Measurements from ENCODE around the gene TPH2. TPM values are rescaled to one million over a fixed set of nuclear protein-coding genes. Genes with fewer than 3 reads are reported as not detected.

TPH2 gene
- total RNA-seq, 1 experiment from 2014 or later, result 0.83 TPM

DNA sequence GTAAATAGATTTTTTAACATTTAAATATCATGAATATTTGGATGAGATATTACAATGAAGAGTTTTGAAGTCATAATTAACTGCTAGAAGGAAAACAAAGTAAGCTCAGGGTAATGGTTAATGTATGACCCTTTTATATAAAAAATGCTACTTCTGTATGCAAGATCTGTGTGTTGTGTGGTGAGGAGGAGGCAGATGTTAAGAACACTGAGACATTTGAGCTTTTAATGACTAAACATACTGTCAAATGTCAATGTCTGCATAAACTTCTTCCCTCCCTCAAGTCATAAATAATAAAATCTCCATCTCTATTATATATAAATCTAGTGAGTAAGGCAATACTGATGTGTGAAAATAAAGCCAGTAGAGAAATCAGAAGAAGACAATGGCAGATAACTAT, 1.4 kb downstream of the TPH2 start:
- TF ChIP-seq ZNF671 (CRISPR knock-in tag; IDR thresholded peaks at IDR 0.05) (no peak), SMAD3 (CRISPR knock-in tag; IDR thresholded peaks at IDR 0.05; ENCODE audit: borderline replicate concordance) (no peak), ZNF396 (CRISPR knock-in tag; IDR thresholded peaks at IDR 0.05; ENCODE audit: borderline replicate concordance) (no peak)
- TF ChIP-seq, protein P1, sequence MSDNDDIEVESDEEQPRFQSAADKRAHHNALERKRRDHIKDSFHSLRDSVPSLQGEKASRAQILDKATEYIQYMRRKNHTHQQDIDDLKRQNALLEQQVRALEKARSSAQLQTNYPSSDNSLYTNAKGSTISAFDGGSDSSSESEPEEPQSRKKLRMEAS (CRISPR knock-in tag; IDR thresholded peaks at IDR 0.05), result no peak
- DNase-seq (ENCODE audit: low spot score), result no peak
- Mint-ChIP-seq H3K36me3 (no peaks in the 10 kb centered on the region), H3K4me1 (peaks cover 46% of the 10 kb centered on the region), H3K4me3 (no peak overlapping the region), H3K27ac (no peak overlapping the region), H3K27me3 (ENCODE audit: low read depth) (no peaks in the 10 kb centered on the region), H3K9me3 (no peaks in the 10 kb centered on the region)
- POLR2A ChIA-PET, result no interaction called here
- no peak for ATAC-seq
- CTCF ChIA-PET, result interaction anchor here (1.7 to 2.5 kb wide), 2 partner anchors 94 to 193 kb away, joined by 4 to 6 read pairs; no protein-coding TSS in a partner anchor

DNA sequence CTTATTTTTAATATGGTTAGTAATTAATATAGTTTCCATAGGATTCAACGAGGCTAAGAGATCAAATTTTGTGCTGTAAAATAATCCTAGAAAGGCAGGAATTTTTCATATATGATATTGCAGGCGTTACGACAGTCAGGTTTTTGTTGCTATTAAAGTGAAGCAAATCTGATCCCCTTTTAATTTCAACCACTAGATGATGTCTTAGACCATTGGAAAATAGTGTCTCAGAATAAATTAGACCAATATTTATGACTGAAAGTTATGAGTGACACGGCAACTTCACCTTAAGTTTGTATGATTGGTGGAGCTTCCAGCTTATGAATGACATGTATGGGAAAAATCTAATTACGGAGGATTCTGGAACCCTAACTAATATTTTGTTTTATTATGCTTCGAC, 2.5 kb downstream of the TPH2 start:
- ATAC-seq, result no peak
- Mint-ChIP-seq H3K4me3 (no peak overlapping the region), H3K4me1 (peaks cover 57% of the 10 kb centered on the region), H3K27ac (no peak overlapping the region), H3K36me3 (no peaks in the 10 kb centered on the region), H3K9me3 (no peaks in the 10 kb centered on the region), H3K27me3 (ENCODE audit: low read depth) (no peaks in the 10 kb centered on the region)
- DNase-seq (ENCODE audit: low spot score), result no peak
- ChIA-PET CTCF (interaction anchor here (1.2 to 2.5 kb wide), 3 partner anchors 95 to 194 kb away, joined by 3 to 6 read pairs (median 4); no protein-coding TSS in a partner anchor), POLR2A (no interaction called here)
- no peak for TF ChIP-seq GTF2I (CRISPR knock-in tag; conservative IDR thresholded peaks at IDR 0.05)
- TF ChIP-seq, protein P2, sequence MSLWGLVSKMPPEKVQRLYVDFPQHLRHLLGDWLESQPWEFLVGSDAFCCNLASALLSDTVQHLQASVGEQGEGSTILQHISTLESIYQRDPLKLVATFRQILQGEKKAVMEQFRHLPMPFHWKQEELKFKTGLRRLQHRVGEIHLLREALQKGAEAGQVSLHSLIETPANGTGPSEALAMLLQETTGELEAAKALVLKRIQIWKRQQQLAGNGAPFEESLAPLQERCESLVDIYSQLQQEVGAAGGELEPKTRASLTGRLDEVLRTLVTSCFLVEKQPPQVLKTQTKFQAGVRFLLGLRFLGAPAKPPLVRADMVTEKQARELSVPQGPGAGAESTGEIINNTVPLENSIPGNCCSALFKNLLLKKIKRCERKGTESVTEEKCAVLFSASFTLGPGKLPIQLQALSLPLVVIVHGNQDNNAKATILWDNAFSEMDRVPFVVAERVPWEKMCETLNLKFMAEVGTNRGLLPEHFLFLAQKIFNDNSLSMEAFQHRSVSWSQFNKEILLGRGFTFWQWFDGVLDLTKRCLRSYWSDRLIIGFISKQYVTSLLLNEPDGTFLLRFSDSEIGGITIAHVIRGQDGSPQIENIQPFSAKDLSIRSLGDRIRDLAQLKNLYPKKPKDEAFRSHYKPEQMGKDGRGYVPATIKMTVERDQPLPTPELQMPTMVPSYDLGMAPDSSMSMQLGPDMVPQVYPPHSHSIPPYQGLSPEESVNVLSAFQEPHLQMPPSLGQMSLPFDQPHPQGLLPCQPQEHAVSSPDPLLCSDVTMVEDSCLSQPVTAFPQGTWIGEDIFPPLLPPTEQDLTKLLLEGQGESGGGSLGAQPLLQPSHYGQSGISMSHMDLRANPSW (CRISPR knock-in tag; conservative IDR thresholded peaks at IDR 0.05; ENCODE audit: low read depth), result no peak
- TF ChIP-seq, protein P3, sequence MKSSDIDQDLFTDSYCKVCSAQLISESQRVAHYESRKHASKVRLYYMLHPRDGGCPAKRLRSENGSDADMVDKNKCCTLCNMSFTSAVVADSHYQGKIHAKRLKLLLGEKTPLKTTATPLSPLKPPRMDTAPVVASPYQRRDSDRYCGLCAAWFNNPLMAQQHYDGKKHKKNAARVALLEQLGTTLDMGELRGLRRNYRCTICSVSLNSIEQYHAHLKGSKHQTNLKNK (CRISPR knock-in tag; IDR thresholded peaks at IDR 0.05), result no peak
- no peak for TF ChIP-seq FOXK1 (CRISPR knock-in tag; IDR thresholded peaks at IDR 0.05)
- no peak for TF ChIP-seq ZNF671 (CRISPR knock-in tag; IDR thresholded peaks at IDR 0.05)
- TF ChIP-seq, protein P4, sequence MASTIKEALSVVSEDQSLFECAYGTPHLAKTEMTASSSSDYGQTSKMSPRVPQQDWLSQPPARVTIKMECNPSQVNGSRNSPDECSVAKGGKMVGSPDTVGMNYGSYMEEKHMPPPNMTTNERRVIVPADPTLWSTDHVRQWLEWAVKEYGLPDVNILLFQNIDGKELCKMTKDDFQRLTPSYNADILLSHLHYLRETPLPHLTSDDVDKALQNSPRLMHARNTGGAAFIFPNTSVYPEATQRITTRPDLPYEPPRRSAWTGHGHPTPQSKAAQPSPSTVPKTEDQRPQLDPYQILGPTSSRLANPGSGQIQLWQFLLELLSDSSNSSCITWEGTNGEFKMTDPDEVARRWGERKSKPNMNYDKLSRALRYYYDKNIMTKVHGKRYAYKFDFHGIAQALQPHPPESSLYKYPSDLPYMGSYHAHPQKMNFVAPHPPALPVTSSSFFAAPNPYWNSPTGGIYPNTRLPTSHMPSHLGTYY (CRISPR knock-in tag; IDR thresholded peaks at IDR 0.05), result no peak
- no peak for TF ChIP-seq SMAD4 (CRISPR knock-in tag; IDR thresholded peaks at IDR 0.05)
- TF ChIP-seq TEAD4 (CRISPR knock-in tag; IDR thresholded peaks at IDR 0.05), result no peak
- no peak for TF ChIP-seq NFE2L1 (CRISPR knock-in tag; IDR thresholded peaks at IDR 0.05)
- TF ChIP-seq NR3C1 (CRISPR knock-in tag; conservative IDR thresholded peaks at IDR 0.05; ENCODE audit: low read depth), result no peak
- TF ChIP-seq, protein P5, sequence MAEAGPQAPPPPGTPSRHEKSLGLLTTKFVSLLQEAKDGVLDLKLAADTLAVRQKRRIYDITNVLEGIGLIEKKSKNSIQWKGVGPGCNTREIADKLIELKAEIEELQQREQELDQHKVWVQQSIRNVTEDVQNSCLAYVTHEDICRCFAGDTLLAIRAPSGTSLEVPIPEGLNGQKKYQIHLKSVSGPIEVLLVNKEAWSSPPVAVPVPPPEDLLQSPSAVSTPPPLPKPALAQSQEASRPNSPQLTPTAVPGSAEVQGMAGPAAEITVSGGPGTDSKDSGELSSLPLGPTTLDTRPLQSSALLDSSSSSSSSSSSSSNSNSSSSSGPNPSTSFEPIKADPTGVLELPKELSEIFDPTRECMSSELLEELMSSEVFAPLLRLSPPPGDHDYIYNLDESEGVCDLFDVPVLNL (CRISPR knock-in tag; IDR thresholded peaks at IDR 0.05; ENCODE audit: borderline replicate concordance, low read depth), result no peak
- no peak for TF ChIP-seq NFATC4 (CRISPR knock-in tag; IDR thresholded peaks at IDR 0.05)
- no peak for TF ChIP-seq NR2C2 (CRISPR knock-in tag; IDR thresholded peaks at IDR 0.05)
- TF ChIP-seq CREB1 (CRISPR knock-in tag; IDR thresholded peaks at IDR 0.05), result no peak
- TF ChIP-seq, protein P6, sequence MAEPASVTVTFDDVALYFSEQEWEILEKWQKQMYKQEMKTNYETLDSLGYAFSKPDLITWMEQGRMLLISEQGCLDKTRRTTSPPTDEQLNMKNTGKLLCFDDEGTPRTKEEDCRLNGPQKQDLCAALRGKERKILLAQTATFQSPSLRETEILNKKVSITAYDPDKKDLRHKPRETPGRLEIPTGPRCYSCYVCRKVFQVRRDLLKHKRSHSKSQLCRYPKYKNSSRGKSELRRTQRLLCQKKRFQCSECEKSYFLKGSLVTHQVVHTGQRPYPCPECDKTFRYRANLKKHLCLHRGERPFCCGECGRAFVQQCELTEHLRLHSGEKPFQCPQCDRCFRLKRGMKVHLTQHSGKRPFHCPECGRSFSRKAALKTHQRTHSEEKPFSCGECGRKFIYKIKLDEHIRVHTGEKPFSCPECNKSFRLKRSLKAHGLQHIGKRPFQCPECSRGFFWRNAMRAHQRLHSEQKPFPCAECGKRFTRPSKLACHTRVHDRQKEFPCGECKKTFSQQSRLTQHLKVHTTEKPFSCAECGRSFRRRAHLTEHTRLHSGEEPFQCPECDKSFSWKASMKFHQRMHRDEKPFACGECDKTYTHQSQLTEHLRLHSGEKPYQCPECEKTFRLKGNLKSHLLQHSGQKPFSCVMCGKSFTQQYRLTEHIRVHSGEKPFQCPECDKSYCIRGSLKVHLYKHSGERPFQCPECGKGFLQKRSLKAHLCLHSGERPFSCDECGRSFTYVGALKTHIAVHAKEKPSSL (CRISPR knock-in tag; conservative IDR thresholded peaks at IDR 0.05), result no peak
- TF ChIP-seq TP53 (CRISPR knock-in tag; IDR thresholded peaks at IDR 0.05), result no peak
- TF ChIP-seq, protein P7, sequence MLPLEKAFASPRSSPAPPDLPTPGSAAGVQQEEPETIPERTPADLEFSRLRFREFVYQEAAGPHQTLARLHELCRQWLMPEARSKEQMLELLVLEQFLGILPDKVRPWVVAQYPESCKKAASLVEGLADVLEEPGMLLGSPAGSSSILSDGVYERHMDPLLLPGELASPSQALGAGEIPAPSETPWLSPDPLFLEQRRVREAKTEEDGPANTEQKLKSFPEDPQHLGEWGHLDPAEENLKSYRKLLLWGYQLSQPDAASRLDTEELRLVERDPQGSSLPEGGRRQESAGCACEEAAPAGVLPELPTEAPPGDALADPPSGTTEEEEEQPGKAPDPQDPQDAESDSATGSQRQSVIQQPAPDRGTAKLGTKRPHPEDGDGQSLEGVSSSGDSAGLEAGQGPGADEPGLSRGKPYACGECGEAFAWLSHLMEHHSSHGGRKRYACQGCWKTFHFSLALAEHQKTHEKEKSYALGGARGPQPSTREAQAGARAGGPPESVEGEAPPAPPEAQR (CRISPR knock-in tag; IDR thresholded peaks at IDR 0.05), result no peak
- TF ChIP-seq ZBTB21 (CRISPR knock-in tag; IDR thresholded peaks at IDR 0.05; ENCODE audit: borderline replicate concordance), result no peak
- TF ChIP-seq RELA (CRISPR knock-in tag; IDR thresholded peaks at IDR 0.05; ENCODE audit: borderline replicate concordance), result no peak
- TF ChIP-seq MYBL2 (CRISPR knock-in tag; IDR thresholded peaks at IDR 0.05), result no peak

Data from WTC11 (cell line).